ENCODE data around the gene ZNRF2. TPM values are rescaled to one million over a fixed set of nuclear protein-coding genes. Genes with fewer than 3 reads are reported as not detected.

ZNRF2 gene
- total RNA-seq, 6 experiments from 2014 or later, result 17.1 to 24.0 (median 18.7) TPM

GRCh38 chr7:30276203-30276900, 8.0 kb upstream of the ZNRF2 start:
- Histone ChIP-seq H3K4me1 (peaks cover 0 to 32% (median 10%) of the 10 kb centered on the region in 4 donors), H3K9me3 (no peaks in the 10 kb centered on the region), H3K4me3 (no peak overlapping the region), H3K36me3 (no peaks in the 10 kb centered on the region), H3K27ac (no peak overlapping the region), H3K27me3 (no peaks in the 10 kb centered on the region)
- peak; percentile 80 to 86 (median 83) for ATAC-seq
- intact Hi-C loops (cut with DNase I), result loop anchor here in 1 of 2 donors (5.0 kb wide), 1 partner anchor 136 kb away; no protein-coding TSS in a partner anchor
- WGBS (ENCODE audit: insufficient coverage, low coverage, low lambda C conversion rate, missing lambda C conversion rate), result 66% methylated on average over 8 of the region's 9 CpGs
- no peak for DNase-seq
- TF ChIP-seq, protein P1, sequence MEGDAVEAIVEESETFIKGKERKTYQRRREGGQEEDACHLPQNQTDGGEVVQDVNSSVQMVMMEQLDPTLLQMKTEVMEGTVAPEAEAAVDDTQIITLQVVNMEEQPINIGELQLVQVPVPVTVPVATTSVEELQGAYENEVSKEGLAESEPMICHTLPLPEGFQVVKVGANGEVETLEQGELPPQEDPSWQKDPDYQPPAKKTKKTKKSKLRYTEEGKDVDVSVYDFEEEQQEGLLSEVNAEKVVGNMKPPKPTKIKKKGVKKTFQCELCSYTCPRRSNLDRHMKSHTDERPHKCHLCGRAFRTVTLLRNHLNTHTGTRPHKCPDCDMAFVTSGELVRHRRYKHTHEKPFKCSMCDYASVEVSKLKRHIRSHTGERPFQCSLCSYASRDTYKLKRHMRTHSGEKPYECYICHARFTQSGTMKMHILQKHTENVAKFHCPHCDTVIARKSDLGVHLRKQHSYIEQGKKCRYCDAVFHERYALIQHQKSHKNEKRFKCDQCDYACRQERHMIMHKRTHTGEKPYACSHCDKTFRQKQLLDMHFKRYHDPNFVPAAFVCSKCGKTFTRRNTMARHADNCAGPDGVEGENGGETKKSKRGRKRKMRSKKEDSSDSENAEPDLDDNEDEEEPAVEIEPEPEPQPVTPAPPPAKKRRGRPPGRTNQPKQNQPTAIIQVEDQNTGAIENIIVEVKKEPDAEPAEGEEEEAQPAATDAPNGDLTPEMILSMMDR (IDR thresholded peaks at IDR 0.05), result peak; percentile 52 to 75 (median 72)
- TF ChIP-seq POLR2A (IDR thresholded peaks at IDR 0.05), result no peak

DNA sequence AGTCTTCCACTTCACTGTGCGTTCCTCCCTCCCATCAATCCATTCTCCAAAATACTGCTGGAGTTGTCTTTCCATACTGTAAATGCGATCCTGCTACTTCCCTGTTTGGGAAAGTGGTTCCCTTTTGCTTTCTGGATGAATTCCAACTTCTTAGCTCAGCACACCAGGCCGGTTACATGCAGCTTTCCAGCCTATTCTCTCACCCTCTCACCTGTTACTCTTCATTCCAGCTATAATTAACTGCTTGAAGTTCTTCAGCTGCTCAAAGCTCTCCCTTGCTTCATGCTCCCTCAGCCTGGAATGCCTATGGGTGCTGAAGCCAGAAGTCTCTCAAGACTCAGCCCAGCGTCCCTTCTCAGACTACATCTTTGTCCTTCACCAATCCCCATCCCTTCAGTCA, 6.0 kb upstream of the ZNRF2 start:
- intact Hi-C loops (cut with DNase I), result loop anchor here in 1 of 2 donors (5.0 kb wide), 1 partner anchor 134 kb away; no protein-coding TSS in a partner anchor
- Histone ChIP-seq H3K27me3 (no peaks in the 10 kb centered on the region), H3K4me3 (no peak overlapping the region), H3K4me1 (peaks cover 0 to 36% (median 10%) of the 10 kb centered on the region in 4 donors), H3K9me3 (no peaks in the 10 kb centered on the region), H3K27ac (no peak overlapping the region), H3K36me3 (no peaks in the 10 kb centered on the region)
- ATAC-seq (peak in 3 of 4 donors; percentile 22 to 39 (median 37)), DNase-seq (no peak)
- no peak for TF ChIP-seq POLR2A (IDR thresholded peaks at IDR 0.05)
- TF ChIP-seq, protein P1 (IDR thresholded peaks at IDR 0.05), result no peak
- 63% methylated on average over 4 of the region's 4 CpGs for whole genome bisulfite sequencing (ENCODE audit: insufficient coverage, low coverage, low lambda C conversion rate, missing lambda C conversion rate)

DNA sequence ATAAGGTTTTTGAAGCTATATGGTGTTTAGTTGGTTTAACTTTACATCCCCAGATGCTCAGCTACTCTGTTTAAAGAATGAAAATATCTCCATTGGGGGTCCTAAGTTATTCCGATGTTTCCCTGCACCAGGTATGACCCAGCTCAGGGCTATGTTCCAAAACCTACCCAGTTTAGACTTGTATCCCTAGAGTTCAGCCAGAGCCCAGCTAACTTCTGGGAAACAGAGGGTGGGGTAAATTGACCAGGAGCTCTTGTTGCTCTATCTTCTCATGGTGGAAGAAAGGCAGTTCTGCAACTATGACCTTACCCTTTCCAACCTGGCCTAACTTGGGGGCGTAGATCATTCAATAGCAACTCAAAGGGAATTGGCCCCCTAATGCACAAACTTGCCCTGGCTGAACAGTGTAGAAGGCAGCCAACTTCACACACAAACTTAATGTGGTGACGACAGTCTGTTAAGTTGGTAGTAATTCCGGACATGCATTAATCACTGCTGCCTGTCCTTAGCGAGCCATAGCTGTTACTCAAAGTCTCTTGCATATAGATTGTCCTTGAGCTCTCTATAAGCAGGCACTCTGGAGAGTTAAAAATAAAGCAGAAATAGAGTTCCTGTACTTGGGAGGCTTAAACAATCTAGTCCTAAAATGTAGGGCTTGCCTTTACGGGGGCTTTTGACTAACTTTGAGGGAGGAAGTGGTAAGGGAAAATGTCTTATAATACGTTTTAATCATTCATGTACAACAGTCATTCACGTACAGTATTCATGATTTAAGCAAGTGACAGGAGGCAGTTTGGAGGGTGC, 5.3 kb upstream of the ZNRF2 start:
- H3K9me3 ChIP-seq, result no peaks in the 10 kb centered on the region
- H3K4me1 ChIP-seq, result peaks cover 0 to 33% (median 13%) of the 10 kb centered on the region in 4 donors
- H3K36me3 ChIP-seq, result no peaks in the 10 kb centered on the region
- DNase-seq (no peak), ATAC-seq (peak; percentile 39 to 63 (median 52))
- TF ChIP-seq POLR2A (IDR thresholded peaks at IDR 0.05), result no peak
- TF ChIP-seq, protein P1 (IDR thresholded peaks at IDR 0.05), result no peak
- H3K27ac ChIP-seq, result no peak overlapping the region
- no peak overlapping the region for H3K4me3 ChIP-seq
- WGBS (ENCODE audit: insufficient coverage, low coverage, low lambda C conversion rate, missing lambda C conversion rate), result 50% methylated on average over 8 of the region's 8 CpGs
- no peaks in the 10 kb centered on the region for H3K27me3 ChIP-seq
- intact Hi-C loops (cut with DNase I), result loop anchor here in 1 of 2 donors (5.0 kb wide), 1 partner anchor 133 kb away; no protein-coding TSS in a partner anchor

- no peaks in the 10 kb centered on the region for H3K27me3 ChIP-seq
- 71% methylated on average over 2 of the region's 2 CpGs for WGBS (ENCODE audit: insufficient coverage, low coverage, low lambda C conversion rate, missing lambda C conversion rate)
- H3K27ac ChIP-seq, result no peak overlapping the region
- intact Hi-C loops (cut with DNase I), result loop anchor here in 1 of 2 donors (5.0 kb wide), 1 partner anchor 133 kb away; no protein-coding TSS in a partner anchor
- no peak for TF ChIP-seq POLR2A (IDR thresholded peaks at IDR 0.05)
- TF ChIP-seq, protein P1 (IDR thresholded peaks at IDR 0.05), result no peak
- H3K9me3 ChIP-seq, result no peaks in the 10 kb centered on the region
- ATAC-seq (no peak), DNase-seq (no peak)
- H3K36me3 ChIP-seq, result no peaks in the 10 kb centered on the region
- peaks cover 0 to 28% (median 13%) of the 10 kb centered on the region in 4 donors for H3K4me1 ChIP-seq
- no peak overlapping the region for H3K4me3 ChIP-seq
Observed at GRCh38 chr7:30279653-30279904, 4.8 kb upstream of the ZNRF2 start.
